ENCODE data around the gene GPSM3.
A peak's percentile ranks its signal among the peaks of the same experiment; 100 is the strongest.
"Not testable (repeated sequence)": the region's sequence is repeated elsewhere in the genome, so short reads cannot be mapped to it uniquely, and the experiment has no call there.

The GPSM3 gene

GRCh38 chr6:32186151-32186840, 6.1 kb downstream of the GPSM3 start:
- not testable (repeated sequence) for FAIRE-seq

GRCh38 chr6:32185681-32186131, 6.7 kb downstream of the GPSM3 start:
- FAIRE-seq: not testable (repeated sequence)

GRCh38 chr6:32184084-32184640, 8.3 kb downstream of the GPSM3 start, which contains the start of gene AGER:
TSS of gene AGER (minus strand) at chr6:32184253. CDS start at chr6:32184222, 31 bp downstream.
- no peak for FAIRE-seq

GRCh38 chr6:32183483-32184083, 8.9 kb downstream of the GPSM3 start:
- no peak for FAIRE-seq

GRCh38 chr6:32183030-32183429, 9.4 kb downstream of the GPSM3 start:
- no peak for FAIRE-seq

- FAIRE-seq: no peak
Observed at GRCh38 chr6:32182555-32182981, 9.9 kb downstream of the GPSM3 start.

- FAIRE-seq: no peak
Observed at GRCh38 chr6:32181915-32182529, 10.4 kb downstream of the GPSM3 start.

GRCh38 chr6:32181148-32181702, 11.2 kb downstream of the GPSM3 start:
- no peak for FAIRE-seq

GRCh38 chr6:32179766-32180405, 12.6 kb downstream of the GPSM3 start:
- FAIRE-seq: no peak

- FAIRE-seq: no peak
Observed at GRCh38 chr6:32178547-32179440, 13.6 kb downstream of the GPSM3 start.

GRCh38 chr6:32177788-32178546, 14.5 kb downstream of the GPSM3 start, which contains the start of gene RNF5:
TSS of gene RNF5 (plus strand) at chr6:32178405. CDS start at chr6:32178512, 107 bp downstream.
- FAIRE-seq: peak; percentile 98

- no peak for FAIRE-seq
Observed at GRCh38 chr6:32177183-32177787, 15.2 kb downstream of the GPSM3 start.

- no peak for FAIRE-seq
Observed at GRCh38 chr6:32176476-32177182, 15.8 kb downstream of the GPSM3 start.

- FAIRE-seq: no peak
Observed at GRCh38 chr6:32175711-32176475, 16.6 kb downstream of the GPSM3 start, which contains the start of gene AGPAT1. TSS of gene AGPAT1 (minus strand) at chr6:32176084. CDS start at chr6:32171496, 4,588 bp downstream.

GRCh38 chr6:32175322-32175710, 17.1 kb downstream of the GPSM3 start:
- no peak for FAIRE-seq

- no peak for FAIRE-seq
Observed at GRCh38 chr6:32174416-32174815, 18.0 kb downstream of the GPSM3 start.

- FAIRE-seq: no peak
Observed at GRCh38 chr6:32173051-32173727, 19.3 kb downstream of the GPSM3 start.

GRCh38 chr6:32171234-32171633, 21.2 kb downstream of the GPSM3 start:
- FAIRE-seq: no peak
